Gastrocnemius medialis (tissue), 4 donors: ENCODE data around the gene HNRNPH1.

ENCODE experiments used
- CTCF ChIP-seq, 5 experiments: fragments of 450-650 bp in 3 of 5; fragments of 200-600 bp in 2 of 5; sonication (generic) in 2 of 5; IDR thresholded peaks in 4 of 5; conservative IDR thresholded peaks in 1 of 5; 1 replicate in 4 of 5; 2 replicates in 1 of 5; pipeline ENCODE4 v1.5.1; 2016 to 2019; ENCODE audit warnings: antibody characterized with exemption in 5 of 5, mild to moderate bottlenecking in 3 of 5, moderate library complexity in 3 of 5
- POLR2A ChIP-seq, 2 donors: fragments of 450-650 bp; IDR thresholded peaks; one replicate each; pipeline ENCODE4 v1.6.1; 2017; ENCODE audit warnings: antibody characterized with exemption in 2 of 2, mild to moderate bottlenecking in 2 of 2, moderate library complexity in 2 of 2

- TF ChIP-seq CTCF (IDR thresholded peaks at IDR 0.05 in 4 of 5, conservative IDR thresholded peaks at IDR 0.05 in 1 of 5) (no peak), POLR2A (IDR thresholded peaks at IDR 0.05) (no peak)
Measured at GRCh38 chr5:179599973-179600372, 23.5 kb downstream of the HNRNPH1 start.
